Fibroblast of skin of right quadriceps (primary cell): ENCODE data around the gene PRM1.

Source experiments
- DNase-seq: peaks from one replicate; pipeline ENCODE4 v3.0.0-alpha.2; 2013

The PRM1 gene

GRCh38 chr16:11232852-11233726 is 48.0 kb downstream of the PRM1 start:
- no peak for DNase-seq

GRCh38 chr16:11232302-11232851 is 48.8 kb downstream of the PRM1 start:
- DNase-seq: no peak

GRCh38 chr16:11231367-11231970 is 49.7 kb downstream of the PRM1 start:
- no peak for DNase-seq
